Neural cell (in vitro differentiated cells): ENCODE data around the gene RP9. TPM values are rescaled to one million over a fixed set of nuclear protein-coding genes. Genes with fewer than 3 reads are reported as not detected.

Source experiments
- H2AFZ ChIP-seq: fragments of 200-600, 300-800 bp; sonication (generic), shearing (Covaris generic); 2 replicates; pipeline ENCODE4 v1.6.0; 2014; ENCODE audit warnings: low read depth, mild to moderate bottlenecking, antibody characterized with exemption, low read length, moderate library complexity
- H3F3A ChIP-seq: fragments of 200-600 bp; shearing (Covaris generic); 2 replicates; pipeline ENCODE4 v1.6.1; 2016; ENCODE audit warnings: mild to moderate bottlenecking, moderate library complexity, mixed read lengths, antibody characterized with exemption, low read length; ENCODE audit not compliant: insufficient read depth, poor library complexity, severe bottlenecking
- H3K27ac ChIP-seq: fragments of 200-600, 300-800 bp; sonication (generic), shearing (Covaris generic); 2 replicates; pipeline ENCODE4 v1.5.1; 2014; ENCODE audit warnings: mild to moderate bottlenecking, low read length, moderate library complexity
- H3K27me3 ChIP-seq: fragments of 300-800, 200-600 bp; sonication (generic), shearing (Covaris generic); 2 replicates; pipeline ENCODE4 v1.6.0; 2014; ENCODE audit warnings: mild to moderate bottlenecking, low read depth, low read length, moderate library complexity; ENCODE audit not compliant: insufficient read depth
- H3K36me3 ChIP-seq: fragments of 300-800, 200-600 bp; sonication (generic), shearing (Covaris generic); 2 replicates; pipeline ENCODE4 v1.5.1; 2014; ENCODE audit warnings: mild to moderate bottlenecking, antibody characterized with exemption, low read length, moderate library complexity; ENCODE audit not compliant: insufficient read depth
- H3K4me2 ChIP-seq: fragments of 300-800, 200-600 bp; sonication (generic), shearing (Covaris generic); 2 replicates; pipeline ENCODE4 v1.6.0; 2014; ENCODE audit warnings: mild to moderate bottlenecking, low read length
- H3K4me3 ChIP-seq: fragments of 300-800, 200-600 bp; sonication (generic), shearing (Covaris generic); 2 replicates; pipeline ENCODE4 v1.5.1; 2014; ENCODE audit warnings: mild to moderate bottlenecking, low read length, moderate library complexity
- H3K79me2 ChIP-seq: fragments of 200-600 bp; shearing (Covaris generic); replicated peaks from 2 replicates; pipeline ENCODE4 v1.6.0; 2014; ENCODE audit warnings: mild to moderate bottlenecking, low read length, moderate library complexity; ENCODE audit not compliant: insufficient read depth
- H3K9ac ChIP-seq: fragments of 300-800, 200-600 bp; sonication (generic), shearing (Covaris generic); 2 replicates; pipeline ENCODE4 v1.6.1; 2016; ENCODE audit warnings: mild to moderate bottlenecking, low read length, mixed read lengths
- H3K9me2 ChIP-seq: fragments of 200-600 bp; shearing (Covaris generic); 2 replicates; pipeline ENCODE4 v1.6.1; 2016; ENCODE audit warnings: mild to moderate bottlenecking, low read length, mixed read lengths; ENCODE audit not compliant: insufficient read depth
- H3K9me3 ChIP-seq: fragments of 200-600, 300-800 bp; sonication (generic), shearing (Covaris generic); 2 replicates; pipeline ENCODE4 v1.6.1; 2016; ENCODE audit warnings: mild to moderate bottlenecking, mixed run types, low read length, moderate library complexity, mixed read lengths
- H4K20me1 ChIP-seq: fragments of 200-600 bp; shearing (Covaris generic); 2 replicates; pipeline ENCODE4 v1.6.1; 2016; ENCODE audit warnings: mild to moderate bottlenecking, mixed run types; ENCODE audit not compliant: insufficient read depth
- EP300 ChIP-seq: fragments of 450-650 bp; conservative IDR thresholded peaks from 2 replicates; pipeline ENCODE4 v1.6.1; 2014; ENCODE audit warnings: antibody characterized with exemption, mild to moderate bottlenecking, moderate library complexity; ENCODE audit not compliant: poor library complexity, severe bottlenecking
- EZH2 ChIP-seq: fragments of 200-600, 300-800 bp; shearing (Covaris generic), sonication (generic); IDR thresholded peaks from 2 replicates; pipeline ENCODE4 v1.6.1; 2014; ENCODE audit warnings: antibody characterized with exemption, low read length, borderline replicate concordance, mild to moderate bottlenecking; ENCODE audit not compliant: insufficient read depth, poor library complexity, severe bottlenecking
- MXI1 ChIP-seq: fragments of 450-650 bp; conservative IDR thresholded peaks from 2 replicates; pipeline ENCODE4 v1.6.1; 2014; ENCODE audit warnings: antibody characterized with exemption, mild to moderate bottlenecking; ENCODE audit not compliant: poor library complexity, severe bottlenecking
- POLR2AphosphoS5 ChIP-seq: IDR thresholded peaks from 2 replicates; pipeline ENCODE4 v1.6.1; 2012
- RAD21 ChIP-seq: fragments of 450-650 bp; conservative IDR thresholded peaks from 2 replicates; pipeline ENCODE4 v1.6.1; 2014; ENCODE audit warnings: antibody characterized with exemption, mild to moderate bottlenecking, moderate library complexity
- SMC3 ChIP-seq: fragments of 450-650 bp; conservative IDR thresholded peaks from 2 replicates; pipeline ENCODE4 v1.6.1; 2014; ENCODE audit warnings: antibody characterized with exemption, mild to moderate bottlenecking, moderate library complexity; ENCODE audit not compliant: poor library complexity
- TAF1 ChIP-seq: IDR thresholded peaks from 2 replicates; pipeline ENCODE4 v1.6.1; 2012; ENCODE audit warnings: low read depth
- polyA plus RNA-seq: library from polyadenylated mRNA; depleted of rRNA; stranded (reverse); fragments of >200 nt; gene quantifications from 2 replicates; pipeline ENCODE4 v1.2.3, GENCODE V29; 2014
- TF ChIP-seq, protein P1 (sequence below): fragments of 450-650 bp; IDR thresholded peaks from 2 replicates; pipeline ENCODE4 v1.5.1; 2014; ENCODE audit warnings: antibody characterized with exemption, mild to moderate bottlenecking, moderate library complexity; ENCODE audit not compliant: poor library complexity, severe bottlenecking
- TF ChIP-seq, protein P2 (sequence below): IDR thresholded peaks from 2 replicates; pipeline ENCODE4 v1.6.1; 2012; ENCODE audit warnings: borderline replicate concordance

Gene RP9
- polyA plus RNA-seq, 1 donor from 2014 or later, result 36.9 TPM

DNA sequence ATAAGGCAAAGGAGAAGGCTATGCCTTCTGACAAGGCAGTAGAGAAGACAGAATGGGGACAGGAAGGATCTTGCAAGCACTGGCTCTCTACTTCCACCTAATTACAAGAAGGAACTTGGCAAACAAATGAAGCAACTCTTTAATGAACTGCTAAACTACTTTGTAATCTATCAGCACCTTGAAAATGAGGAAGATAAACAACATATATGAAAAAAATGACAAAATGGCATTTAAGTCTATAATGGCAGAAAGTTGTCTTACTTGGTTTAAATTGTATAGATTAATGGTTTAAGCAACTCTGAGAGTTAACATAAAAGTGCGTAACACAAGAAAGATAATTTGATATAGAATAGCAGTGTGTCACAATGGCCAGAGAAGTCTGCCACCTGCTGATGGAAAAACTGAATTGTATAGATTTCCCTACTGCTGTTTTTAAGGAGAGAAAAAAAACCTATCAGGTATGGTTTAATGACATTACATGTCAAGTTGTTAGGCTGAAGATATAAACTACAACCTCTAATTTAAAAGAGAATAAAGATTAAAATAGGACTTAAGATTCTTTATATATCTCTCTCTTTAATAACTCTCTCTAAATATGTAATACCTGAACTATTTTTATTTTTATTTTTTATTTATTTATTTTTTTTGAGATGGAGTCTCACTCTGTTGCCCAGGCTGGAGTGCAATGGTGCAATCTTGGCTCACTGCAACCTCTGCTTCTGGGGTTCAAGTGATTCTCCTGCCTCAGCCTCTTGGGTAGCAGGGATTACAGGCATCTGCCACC, 58.5 kb downstream of the RP9 start:
- Histone ChIP-seq H3K9me3 (no peaks in the 10 kb centered on the region), H3K27ac (no peak overlapping the region), H3K4me3 (no peak overlapping the region), H3K4me2 (no peak overlapping the region), H3K27me3 (no peaks in the 10 kb centered on the region), H3F3A (no peaks in the 10 kb centered on the region), H3K79me2 (peaks cover 68% of the 10 kb centered on the region), H3K9me2 (no peaks in the 10 kb centered on the region), H3K9ac (no peak overlapping the region), H2AFZ (no peak overlapping the region), H4K20me1 (no peaks in the 10 kb centered on the region), H3K36me3 (no peaks in the 10 kb centered on the region)
- TF ChIP-seq POLR2AphosphoS5, result no peak
- TF ChIP-seq, protein P1, sequence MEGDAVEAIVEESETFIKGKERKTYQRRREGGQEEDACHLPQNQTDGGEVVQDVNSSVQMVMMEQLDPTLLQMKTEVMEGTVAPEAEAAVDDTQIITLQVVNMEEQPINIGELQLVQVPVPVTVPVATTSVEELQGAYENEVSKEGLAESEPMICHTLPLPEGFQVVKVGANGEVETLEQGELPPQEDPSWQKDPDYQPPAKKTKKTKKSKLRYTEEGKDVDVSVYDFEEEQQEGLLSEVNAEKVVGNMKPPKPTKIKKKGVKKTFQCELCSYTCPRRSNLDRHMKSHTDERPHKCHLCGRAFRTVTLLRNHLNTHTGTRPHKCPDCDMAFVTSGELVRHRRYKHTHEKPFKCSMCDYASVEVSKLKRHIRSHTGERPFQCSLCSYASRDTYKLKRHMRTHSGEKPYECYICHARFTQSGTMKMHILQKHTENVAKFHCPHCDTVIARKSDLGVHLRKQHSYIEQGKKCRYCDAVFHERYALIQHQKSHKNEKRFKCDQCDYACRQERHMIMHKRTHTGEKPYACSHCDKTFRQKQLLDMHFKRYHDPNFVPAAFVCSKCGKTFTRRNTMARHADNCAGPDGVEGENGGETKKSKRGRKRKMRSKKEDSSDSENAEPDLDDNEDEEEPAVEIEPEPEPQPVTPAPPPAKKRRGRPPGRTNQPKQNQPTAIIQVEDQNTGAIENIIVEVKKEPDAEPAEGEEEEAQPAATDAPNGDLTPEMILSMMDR, result peak; percentile 75
- TF ChIP-seq TAF1, result no peak
- no peak for TF ChIP-seq EP300
- TF ChIP-seq EZH2, result no peak
- no peak for TF ChIP-seq MXI1
- TF ChIP-seq, protein P2, sequence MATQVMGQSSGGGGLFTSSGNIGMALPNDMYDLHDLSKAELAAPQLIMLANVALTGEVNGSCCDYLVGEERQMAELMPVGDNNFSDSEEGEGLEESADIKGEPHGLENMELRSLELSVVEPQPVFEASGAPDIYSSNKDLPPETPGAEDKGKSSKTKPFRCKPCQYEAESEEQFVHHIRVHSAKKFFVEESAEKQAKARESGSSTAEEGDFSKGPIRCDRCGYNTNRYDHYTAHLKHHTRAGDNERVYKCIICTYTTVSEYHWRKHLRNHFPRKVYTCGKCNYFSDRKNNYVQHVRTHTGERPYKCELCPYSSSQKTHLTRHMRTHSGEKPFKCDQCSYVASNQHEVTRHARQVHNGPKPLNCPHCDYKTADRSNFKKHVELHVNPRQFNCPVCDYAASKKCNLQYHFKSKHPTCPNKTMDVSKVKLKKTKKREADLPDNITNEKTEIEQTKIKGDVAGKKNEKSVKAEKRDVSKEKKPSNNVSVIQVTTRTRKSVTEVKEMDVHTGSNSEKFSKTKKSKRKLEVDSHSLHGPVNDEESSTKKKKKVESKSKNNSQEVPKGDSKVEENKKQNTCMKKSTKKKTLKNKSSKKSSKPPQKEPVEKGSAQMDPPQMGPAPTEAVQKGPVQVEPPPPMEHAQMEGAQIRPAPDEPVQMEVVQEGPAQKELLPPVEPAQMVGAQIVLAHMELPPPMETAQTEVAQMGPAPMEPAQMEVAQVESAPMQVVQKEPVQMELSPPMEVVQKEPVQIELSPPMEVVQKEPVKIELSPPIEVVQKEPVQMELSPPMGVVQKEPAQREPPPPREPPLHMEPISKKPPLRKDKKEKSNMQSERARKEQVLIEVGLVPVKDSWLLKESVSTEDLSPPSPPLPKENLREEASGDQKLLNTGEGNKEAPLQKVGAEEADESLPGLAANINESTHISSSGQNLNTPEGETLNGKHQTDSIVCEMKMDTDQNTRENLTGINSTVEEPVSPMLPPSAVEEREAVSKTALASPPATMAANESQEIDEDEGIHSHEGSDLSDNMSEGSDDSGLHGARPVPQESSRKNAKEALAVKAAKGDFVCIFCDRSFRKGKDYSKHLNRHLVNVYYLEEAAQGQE, result no peak
- peak; percentile 78 for TF ChIP-seq RAD21
- TF ChIP-seq SMC3, result peak; percentile 81

DNA sequence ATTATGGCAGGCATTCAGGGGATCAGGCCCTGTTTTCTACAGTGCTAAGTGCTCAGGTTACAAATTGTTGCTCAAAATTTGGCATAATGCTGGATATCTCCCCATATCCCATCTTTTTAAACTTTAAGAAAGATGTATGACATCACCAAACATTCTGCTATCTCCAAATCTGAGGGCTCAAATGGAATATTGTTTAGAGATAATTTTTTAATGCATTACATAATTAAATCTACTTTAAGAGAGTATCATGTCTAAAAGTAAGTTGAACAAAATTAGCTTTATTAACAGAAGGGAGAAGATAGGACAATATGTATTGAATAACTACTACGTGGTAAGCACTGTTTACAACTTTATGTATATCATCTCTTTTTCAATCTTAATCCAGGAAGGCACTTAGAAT, 60.5 kb downstream of the RP9 start:
- TF ChIP-seq, protein P1, result no peak
- no peak for TF ChIP-seq SMC3
- no peak for TF ChIP-seq EP300
- TF ChIP-seq RAD21, result no peak
- TF ChIP-seq POLR2AphosphoS5, result no peak
- TF ChIP-seq EZH2, result no peak
- TF ChIP-seq MXI1, result no peak
- TF ChIP-seq, protein P2, result no peak
- TF ChIP-seq TAF1, result no peak
- H3F3A ChIP-seq, result no peaks in the 10 kb centered on the region
- no peak overlapping the region for H2AFZ ChIP-seq
- no peak overlapping the region for H3K4me2 ChIP-seq
- no peaks in the 10 kb centered on the region for H3K9me3 ChIP-seq
- no peak overlapping the region for H3K4me3 ChIP-seq
- H3K27me3 ChIP-seq, result no peaks in the 10 kb centered on the region
- no peak overlapping the region for H3K9ac ChIP-seq
- H3K79me2 ChIP-seq, result peaks cover 56% of the 10 kb centered on the region
- H3K36me3 ChIP-seq, result no peaks in the 10 kb centered on the region
- no peaks in the 10 kb centered on the region for H4K20me1 ChIP-seq
- no peak overlapping the region for H3K27ac ChIP-seq
- H3K9me2 ChIP-seq, result no peaks in the 10 kb centered on the region
